MM.1S (cell line): Measurements from ENCODE around the gene LZTS3.

Experiments
- DNase-seq: peaks from one replicate; pipeline ENCODE4 v3.0.0-alpha.2; 2015
- H2AFZ ChIP-seq: fragments of 300-600 bp; sonication (generic); 2 replicates; pipeline ENCODE4 v1.6.0; 2016; ENCODE audit warnings: antibody characterized with exemption, low read length
- H3F3A ChIP-seq: fragments of 300-600 bp; sonication (generic); 2 replicates; pipeline ENCODE4 v1.6.1; 2016; ENCODE audit warnings: mild to moderate bottlenecking, antibody characterized with exemption, low read length, moderate library complexity, mixed read lengths; ENCODE audit not compliant: insufficient read depth
- H3K27ac ChIP-seq: fragments of 300-600 bp; sonication (generic); 2 replicates; pipeline ENCODE4 v1.5.1; 2016; ENCODE audit warnings: mild to moderate bottlenecking, low read length
- H3K27me3 ChIP-seq: fragments of 300-600 bp; sonication (generic); replicated peaks from 2 replicates; pipeline ENCODE4 v1.6.0; 2016; ENCODE audit warnings: low read length; ENCODE audit not compliant: insufficient read depth
- H3K36me3 ChIP-seq: fragments of 300-600 bp; sonication (generic); replicated peaks from 2 replicates; pipeline ENCODE4 v1.6.1; 2016; ENCODE audit warnings: mild to moderate bottlenecking, low read length, mixed read lengths; ENCODE audit not compliant: insufficient read depth
- H3K4me1 ChIP-seq: fragments of 300-600 bp; sonication (generic); 2 replicates; pipeline ENCODE4 v1.6.1; 2016; ENCODE audit warnings: low read length, mixed read lengths
- H3K4me2 ChIP-seq: fragments of 300-600 bp; sonication (generic); 2 replicates; pipeline ENCODE4 v1.6.0; 2016; ENCODE audit warnings: low read depth, low read length
- H3K4me3 ChIP-seq: fragments of 300-600 bp; sonication (generic); 2 replicates; pipeline ENCODE4 v1.5.1; 2016; ENCODE audit warnings: low read length, mixed read lengths
- H3K79me2 ChIP-seq: fragments of 300-600 bp; sonication (generic); 2 replicates; pipeline ENCODE4 v1.6.1; 2016; ENCODE audit warnings: mixed run types, low read length, mixed read lengths
- H3K9ac ChIP-seq: fragments of 300-600 bp; sonication (generic); 2 replicates; pipeline ENCODE4 v1.6.1; 2016; ENCODE audit warnings: low read length, mixed read lengths
- H3K9me2 ChIP-seq: fragments of 300-600 bp; sonication (generic); replicated peaks from 2 replicates; pipeline ENCODE4 v1.6.1; 2016; ENCODE audit warnings: mild to moderate bottlenecking, low read length, mixed read lengths; ENCODE audit not compliant: insufficient read depth
- H3K9me3 ChIP-seq: fragments of 300-600 bp; sonication (generic); replicated peaks from 2 replicates; pipeline ENCODE4 v1.6.1; 2016; ENCODE audit warnings: mild to moderate bottlenecking, low read length, mixed read lengths; ENCODE audit not compliant: insufficient read depth
- H4K20me1 ChIP-seq: fragments of 300-600 bp; sonication (generic); 2 replicates; pipeline ENCODE4 v1.6.1; 2016; ENCODE audit warnings: mild to moderate bottlenecking, low read length, moderate library complexity, mixed read lengths; ENCODE audit not compliant: insufficient read depth
- CTCF ChIP-seq: fragments of 300-600 bp; sonication (generic); IDR thresholded peaks from 2 replicates; pipeline ENCODE4 v1.5.1; 2016; ENCODE audit warnings: antibody characterized with exemption, low read length, mixed read lengths
- EZH2 ChIP-seq: fragments of 300-600 bp; sonication (generic); optimal IDR thresholded peaks from 2 replicates; pipeline ENCODE3; 2017; ENCODE audit warnings: low read depth, mild to moderate bottlenecking, antibody characterized with exemption, low read length, mixed read lengths
- EZH2phosphoT487 ChIP-seq: fragments of 300-600 bp; sonication (generic); IDR thresholded peaks from 2 replicates; pipeline ENCODE4 v1.6.1; 2018; ENCODE audit warnings: antibody characterized with exemption, low read length

Gene LZTS3

GRCh38 chr20:3193806-3194616 is 20.7 kb upstream of the LZTS3 start:
- Histone ChIP-seq H3K79me2 (no peaks in the 10 kb centered on the region), H3K9me2 (no peaks in the 10 kb centered on the region), H3K36me3 (no peaks in the 10 kb centered on the region), H3K4me3 (no peak overlapping the region), H3K4me1 (no peaks in the 10 kb centered on the region), H2AFZ (no peak overlapping the region), H3K27ac (no peak overlapping the region), H4K20me1 (no peaks in the 10 kb centered on the region), H3K9me3 (no peaks in the 10 kb centered on the region), H3F3A (no peaks in the 10 kb centered on the region), H3K9ac (no peak overlapping the region), H3K27me3 (no peaks in the 10 kb centered on the region), H3K4me2 (no peak overlapping the region)
- no peak for DNase-seq
- TF ChIP-seq CTCF (no peak), EZH2 (no peak), EZH2phosphoT487 (no peak)

DNA sequence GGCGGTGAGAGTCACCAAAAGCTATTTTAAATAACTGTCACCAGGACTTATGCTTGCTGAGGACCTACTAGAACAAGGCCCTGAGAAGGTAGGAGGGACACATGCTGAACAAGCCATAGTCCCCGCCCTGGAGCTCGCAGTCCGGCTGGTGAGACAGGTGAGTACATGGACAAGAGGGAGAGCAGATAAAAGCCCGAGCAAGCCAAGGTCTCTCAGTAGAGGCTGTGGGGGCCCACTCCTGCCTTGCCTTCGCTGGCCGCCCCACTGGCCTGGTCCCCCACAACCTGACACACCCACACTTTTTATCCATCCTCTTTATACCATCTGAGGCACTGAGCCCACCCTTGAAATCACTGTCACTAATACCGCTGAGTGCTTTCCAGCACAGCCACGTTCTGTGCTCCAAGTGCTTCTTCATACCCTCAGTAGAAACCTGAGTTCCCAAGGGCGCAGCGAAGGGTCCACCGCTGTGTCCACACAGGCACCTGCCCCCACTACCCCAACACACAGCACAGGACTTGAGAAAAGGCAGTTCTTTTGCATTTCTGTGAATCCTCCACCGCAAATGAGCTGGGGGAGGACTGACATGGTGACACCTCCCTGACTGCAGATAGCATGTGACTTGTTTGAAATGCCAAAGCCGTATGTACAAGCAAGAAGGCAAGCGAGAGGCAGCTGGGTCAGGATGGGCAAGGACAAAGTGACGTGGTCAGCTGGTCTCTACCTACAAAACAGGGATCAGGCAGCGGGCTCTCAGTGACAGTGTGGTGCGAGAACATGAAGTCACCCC is 19.1 kb upstream of the LZTS3 start:
- Histone ChIP-seq H3K4me1 (no peaks in the 10 kb centered on the region), H3K36me3 (no peaks in the 10 kb centered on the region), H3K9me3 (no peaks in the 10 kb centered on the region), H3K27ac (no peak overlapping the region), H3K9me2 (no peaks in the 10 kb centered on the region), H2AFZ (no peak overlapping the region), H3K4me3 (no peak overlapping the region), H4K20me1 (no peaks in the 10 kb centered on the region), H3K27me3 (no peaks in the 10 kb centered on the region), H3K9ac (no peak overlapping the region), H3K4me2 (no peak overlapping the region), H3F3A (no peaks in the 10 kb centered on the region), H3K79me2 (no peaks in the 10 kb centered on the region)
- TF ChIP-seq EZH2: no peak
- TF ChIP-seq EZH2phosphoT487: no peak
- DNase-seq: no peak

DNA sequence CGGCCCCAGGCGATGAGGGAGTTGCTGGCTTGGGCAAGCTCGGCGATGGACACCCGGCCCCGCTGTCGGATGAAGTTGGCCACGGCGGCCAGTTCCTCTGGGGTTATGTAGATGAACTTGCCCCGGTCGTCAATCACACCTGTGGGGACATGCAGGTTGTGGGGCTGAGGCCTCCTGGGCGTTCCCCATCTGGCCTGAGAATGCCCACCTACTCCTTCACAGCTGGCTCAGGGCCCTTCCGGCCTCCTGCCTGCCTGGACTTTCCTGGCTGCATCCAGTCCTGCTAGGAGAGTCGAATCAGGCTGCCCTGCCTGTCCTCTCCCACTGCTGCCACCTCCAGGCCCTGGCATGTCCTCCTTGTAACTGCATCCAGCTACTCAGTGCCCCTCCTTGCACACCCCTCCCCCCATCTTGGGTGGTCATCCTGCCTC is 17.3 kb upstream of the LZTS3 start:
- H3K27me3 ChIP-seq: no peaks in the 10 kb centered on the region
- no peaks in the 10 kb centered on the region for H3F3A ChIP-seq
- no peak for DNase-seq
- no peak for TF ChIP-seq CTCF
- no peak for TF ChIP-seq EZH2phosphoT487
- no peak for TF ChIP-seq EZH2
- no peaks in the 10 kb centered on the region for H3K9me3 ChIP-seq
- no peaks in the 10 kb centered on the region for H3K36me3 ChIP-seq
- no peak overlapping the region for H3K9ac ChIP-seq
- no peaks in the 10 kb centered on the region for H3K9me2 ChIP-seq
- H3K27ac ChIP-seq: no peak overlapping the region
- H3K4me3 ChIP-seq: no peak overlapping the region
- H3K79me2 ChIP-seq: no peaks in the 10 kb centered on the region
- H3K4me2 ChIP-seq: no peak overlapping the region
- no peaks in the 10 kb centered on the region for H3K4me1 ChIP-seq
- H2AFZ ChIP-seq: no peak overlapping the region
- no peaks in the 10 kb centered on the region for H4K20me1 ChIP-seq
